GM18517 (cell line): Measurements from ENCODE around the gene FERMT3.

Source experiments
- ATAC-seq: cut with Tn5 transposase; IDR thresholded peaks from one replicate; pipeline ENCODE4 v1.9.1; 2021; ENCODE audit warnings: mild to moderate bottlenecking, moderate library complexity; ENCODE audit not compliant: unreplicated experiment

FERMT3 gene

GRCh38 chr11:64262271-64263002 lies 55.9 kb downstream of the FERMT3 start:
- no peak for ATAC-seq

GRCh38 chr11:64263021-64263946 lies 56.8 kb downstream of the FERMT3 start:
- no peak for ATAC-seq

- no peak for ATAC-seq
Measured at GRCh38 chr11:64263947-64264317, 57.4 kb downstream of the FERMT3 start.

GRCh38 chr11:64264371-64264852 lies 57.9 kb downstream of the FERMT3 start:
- no peak for ATAC-seq

- no peak for ATAC-seq
Measured at GRCh38 chr11:64265176-64266160, 58.9 kb downstream of the FERMT3 start.

GRCh38 chr11:64266339-64266738 lies 59.8 kb downstream of the FERMT3 start:
- ATAC-seq, result no peak

GRCh38 chr11:64267207-64267945 lies 60.9 kb downstream of the FERMT3 start:
- ATAC-seq, result no peak

- no peak for ATAC-seq
Measured at GRCh38 chr11:64268025-64268892, 61.7 kb downstream of the FERMT3 start.

GRCh38 chr11:64268893-64269539 lies 62.5 kb downstream of the FERMT3 start:
- peak; percentile 6 for ATAC-seq

GRCh38 chr11:64269540-64270220 lies 63.2 kb downstream of the FERMT3 start:
- peak; percentile 71 for ATAC-seq
